Measurements from ENCODE around the gene SIX3. TPM values are rescaled to one million over a fixed set of nuclear protein-coding genes. Genes with fewer than 3 reads are reported as not detected.

Gene SIX3
- total and polyA plus RNA-seq, 2 donors (not counting 1 experiment from before 2014, with no cell fraction given), result not detected

- H3K4me3 Mint-ChIP-seq, result no peak overlapping the region
- no peaks in the 10 kb centered on the region for H3K4me1 ChIP-seq (ENCODE audit: control insufficient read depth in 2 of 2, insufficient read depth in 2 of 2, low read length in 2 of 2)
- no peak overlapping the region for H3K27ac ChIP-seq (ENCODE audit: low read length in 2 of 2)
- H3K9me3 Mint-ChIP-seq (ENCODE audit: insufficient read depth), result peaks cover 12% of the 10 kb centered on the region
- no peaks in the 10 kb centered on the region for H3K79me2 ChIP-seq (ENCODE audit: control insufficient read depth, insufficient read depth, low read length)
- ChIA-PET POLR2A (no interaction called here), CTCF (no interaction called here)
- H3K27ac Mint-ChIP-seq, result no peak overlapping the region
- H3K4me3 ChIP-seq (ENCODE audit: control extremely low read depth in 1 of 5, extremely low read depth in 1 of 5, insufficient read depth in 1 of 5, low read depth in 2 of 5, low read length in 4 of 5), result no peak overlapping the region
- no peak overlapping the region for H2AFZ ChIP-seq (ENCODE audit: insufficient read depth, low read depth, low read length, poor library complexity, severe bottlenecking)
- H3K4me1 Mint-ChIP-seq, result no peaks in the 10 kb centered on the region
- no peaks in the 10 kb centered on the region for H3K36me3 ChIP-seq (replicated peaks in 1 of 2; ENCODE audit: control extremely low read depth in 1 of 2, control insufficient read depth in 1 of 2, extremely low read depth in 1 of 2, insufficient read depth in 2 of 2, low read length in 1 of 2)
- intact Hi-C loops (cut with micrococcal nuclease), result no loop called here
- H3K27me3 ChIP-seq (replicated peaks in 1 of 4; ENCODE audit: control extremely low read depth in 1 of 4, control insufficient read depth in 3 of 4, insufficient read depth in 4 of 4, low read length in 3 of 4), result peaks cover 0 to 5% (median 2%) of the 10 kb centered on the region in 4 experiments
- no peaks in the 10 kb centered on the region for H4K20me1 ChIP-seq (ENCODE audit: control insufficient read depth, insufficient read depth, low read length, poor library complexity, severe bottlenecking)
- no peak for TF ChIP-seq EZH2 (IDR thresholded peaks at IDR 0.05; ENCODE audit: borderline replicate concordance, insufficient read depth, low read depth, low read length, poor library complexity, severe bottlenecking)
- TF ChIP-seq CTCF (IDR thresholded peaks at IDR 0.05), result no peak
- no peak overlapping the region for H3K9ac ChIP-seq (ENCODE audit: low read length)
- ATAC-seq (ENCODE audit: low read depth) (no peak), DNase-seq (no peak)
- WGBS (ENCODE audit: insufficient coverage), result no CpG with 5 or more reads among the region's 2 CpGs
- peaks cover 0 to 19% (median 11%) of the 10 kb centered on the region in 3 donors for H3K9me3 ChIP-seq (ENCODE audit: control extremely low read depth in 1 of 3, control insufficient read depth in 2 of 3, insufficient read depth in 1 of 3, low read length in 2 of 3)
- no peak overlapping the region for H3K4me2 ChIP-seq (replicated peaks; ENCODE audit: low read depth, low read length, poor library complexity, severe bottlenecking)
- H3K27me3 Mint-ChIP-seq, result peaks cover 28% of the 10 kb centered on the region
These were observed 46.4 kb upstream of the SIX3 start for GRCh38 chr2:44895061-44895460.

- ChIA-PET CTCF (no interaction called here), POLR2A (no interaction called here)
- Mint-ChIP-seq H3K4me3 (no peak overlapping the region), H3K27ac (no peak overlapping the region), H3K27me3 (peaks cover 31% of the 10 kb centered on the region), H3K9me3 (ENCODE audit: insufficient read depth) (peaks cover 4% of the 10 kb centered on the region), H3K4me1 (no peaks in the 10 kb centered on the region)
- intact Hi-C loops (cut with micrococcal nuclease), result no loop called here
- TF ChIP-seq EZH2 (IDR thresholded peaks at IDR 0.05; ENCODE audit: borderline replicate concordance, insufficient read depth, low read depth, low read length, poor library complexity, severe bottlenecking) (no peak), CTCF (IDR thresholded peaks at IDR 0.05) (no peak)
- no peak overlapping the region for H3K27ac ChIP-seq (ENCODE audit: low read length in 2 of 2)
- H4K20me1 ChIP-seq (ENCODE audit: control insufficient read depth, insufficient read depth, low read length, poor library complexity, severe bottlenecking), result no peaks in the 10 kb centered on the region
- ATAC-seq (ENCODE audit: low read depth) (no peak), DNase-seq (no peak)
- H3K9me3 ChIP-seq (ENCODE audit: control extremely low read depth in 1 of 3, control insufficient read depth in 2 of 3, insufficient read depth in 1 of 3, low read length in 2 of 3), result peaks cover 0 to 3% (median under 1%) of the 10 kb centered on the region in 3 donors
- H3K9ac ChIP-seq (ENCODE audit: low read length), result no peak overlapping the region
- no peaks in the 10 kb centered on the region for H3K79me2 ChIP-seq (ENCODE audit: control insufficient read depth, insufficient read depth, low read length)
- no peaks in the 10 kb centered on the region for H3K36me3 ChIP-seq (replicated peaks in 1 of 2; ENCODE audit: control extremely low read depth in 1 of 2, control insufficient read depth in 1 of 2, extremely low read depth in 1 of 2, insufficient read depth in 2 of 2, low read length in 1 of 2)
- H2AFZ ChIP-seq (ENCODE audit: insufficient read depth, low read depth, low read length, poor library complexity, severe bottlenecking), result no peak overlapping the region
- peaks cover 0 to 9% (median 2%) of the 10 kb centered on the region in 4 experiments for H3K27me3 ChIP-seq (replicated peaks in 1 of 4; ENCODE audit: control extremely low read depth in 1 of 4, control insufficient read depth in 3 of 4, insufficient read depth in 4 of 4, low read length in 3 of 4)
- no peak overlapping the region for H3K4me2 ChIP-seq (replicated peaks; ENCODE audit: low read depth, low read length, poor library complexity, severe bottlenecking)
- no peaks in the 10 kb centered on the region for H3K4me1 ChIP-seq (ENCODE audit: control insufficient read depth in 2 of 2, insufficient read depth in 2 of 2, low read length in 2 of 2)
- WGBS (ENCODE audit: insufficient coverage), result 92% methylated on average over 5 of the region's 6 CpGs
- H3K4me3 ChIP-seq (ENCODE audit: control extremely low read depth in 1 of 5, extremely low read depth in 1 of 5, insufficient read depth in 1 of 5, low read depth in 2 of 5, low read length in 4 of 5), result no peak overlapping the region
These were observed 44.1 kb upstream of the SIX3 start for GRCh38 chr2:44897406-44897805.

Data from B cell (primary cell).